Sigmoid colon (tissue), 7 donors: ENCODE data around the gene CORO6. TPM values are rescaled to one million over a fixed set of nuclear protein-coding genes. Genes with fewer than 3 reads are reported as not detected.

Source experiments
- DNase-seq: peaks from one replicate; pipeline ENCODE4 v3.0.0-alpha.2; 2019
- H3K27ac ChIP-seq, 4 donors: fragments of 200-600 bp; sonication (generic); one replicate each; pipeline ENCODE4 v1.5.1; 2016 to 2019; ENCODE audit warnings: mild to moderate bottlenecking in 1 of 4
- H3K27me3 ChIP-seq, 3 donors: fragments of 200-600 bp; sonication (generic); one replicate each; pipeline ENCODE4 v1.5.1; 2019; ENCODE audit warnings: mild to moderate bottlenecking in 1 of 3
- H3K36me3 ChIP-seq, 4 donors: fragments of 200-600 bp; sonication (generic); one replicate each; pipeline ENCODE4 v1.5.1; 2016 to 2019
- H3K4me1 ChIP-seq, 4 donors: fragments of 200-600 bp; sonication (generic); one replicate each; pipeline ENCODE4 v1.5.1; 2017 to 2019
- H3K4me3 ChIP-seq, 4 donors: fragments of 200-600 bp; sonication (generic); one replicate each; pipeline ENCODE4 v1.5.1; 2017 to 2019; ENCODE audit warnings: mild to moderate bottlenecking in 2 of 4, moderate library complexity in 1 of 4
- H3K9me3 ChIP-seq, 4 donors: fragments of 200-600 bp in 3 of 4; sonication (generic) in 3 of 4; one replicate each; pipeline versions ENCODE4 v1.5.1 to v1.6.1; 2013 to 2019
- EP300 ChIP-seq, 4 donors: sonication (generic); formaldehyde crosslinking; IDR thresholded peaks; one replicate each; pipeline ENCODE4 v1.6.1; 2017; ENCODE audit warnings: antibody characterized with exemption in 4 of 4
- POLR2A ChIP-seq, 2 donors: fragments of 450-650 bp; IDR thresholded peaks; one replicate each; pipeline ENCODE4 v1.6.1; 2016; ENCODE audit warnings: antibody characterized with exemption in 2 of 2, mild to moderate bottlenecking in 2 of 2, moderate library complexity in 2 of 2
- POLR2AphosphoS5 ChIP-seq, 4 donors: sonication (generic); formaldehyde crosslinking; IDR thresholded peaks; one replicate each; pipeline ENCODE4 v1.6.1; 2017; ENCODE audit warnings: antibody characterized with exemption in 4 of 4
- whole genome bisulfite sequencing, 2 donors: extraction: QIAGEN DNeasy Blood & Tissue Kit; methylation state at CpG; one replicate each; pipeline ENCODE4 v1.1.7; 2013; 5-methylcytosine and 5-hydroxymethylcytosine counted together
- intact Hi-C: fragments of 100-400 bp; cut with DNase I; formaldehyde crosslinking; loops from one replicate; pipeline ENCODE4 v1.15.1; 2023
- polyA plus RNA-seq, 3 donors: library from polyadenylated mRNA; stranded (reverse); fragments of 200-250 nt; gene quantifications; one replicate each; pipeline ENCODE4 v1.2.3, GENCODE V29; 2013
- total RNA-seq, 4 donors: library from RNA; depleted of rRNA; stranded (reverse); fragments of >200 nt; gene quantifications; one replicate each; pipeline ENCODE4 v1.1.0, GENCODE V29; 2016
- TF ChIP-seq, protein P1 (sequence below), 4 experiments: fragments of 450-650 bp in 3 of 4; fragments of 200-600 bp in 1 of 4; IDR thresholded peaks; one replicate each; pipeline ENCODE4 v1.5.1; 2016 to 2019; ENCODE audit warnings: antibody characterized with exemption in 4 of 4, mild to moderate bottlenecking in 3 of 4, moderate library complexity in 2 of 4
- donor health status: healthy with polysubstance abuse.
- donor health status: Bipolar disorder and iron deficiency.
- donor health status: healthy.

CORO6 gene
- total and polyA plus RNA-seq, 7 donors: 0.23 to 94.4 (median 23.9) TPM

- WGBS, 2 donors: 76 to 84% methylated on average over 30 of the region's 30 CpGs
- H3K9me3 ChIP-seq: no peaks in the 10 kb centered on the region
- peak overlapping the region; percentile 5 to 48 (median 43) for H3K4me3 ChIP-seq
- H3K27me3 ChIP-seq: no peaks in the 10 kb centered on the region
- peaks cover 0 to 50% (median 31%) of the 10 kb centered on the region in 4 donors for H3K4me1 ChIP-seq
- DNase-seq: peak; percentile 64
- peak overlapping the region; percentile 40 to 60 (median 54) for H3K27ac ChIP-seq
- peaks cover 21 to 38% (median 27%) of the 10 kb centered on the region in 4 donors for H3K36me3 ChIP-seq
- intact Hi-C loops: no loop called here
- TF ChIP-seq, protein P1, sequence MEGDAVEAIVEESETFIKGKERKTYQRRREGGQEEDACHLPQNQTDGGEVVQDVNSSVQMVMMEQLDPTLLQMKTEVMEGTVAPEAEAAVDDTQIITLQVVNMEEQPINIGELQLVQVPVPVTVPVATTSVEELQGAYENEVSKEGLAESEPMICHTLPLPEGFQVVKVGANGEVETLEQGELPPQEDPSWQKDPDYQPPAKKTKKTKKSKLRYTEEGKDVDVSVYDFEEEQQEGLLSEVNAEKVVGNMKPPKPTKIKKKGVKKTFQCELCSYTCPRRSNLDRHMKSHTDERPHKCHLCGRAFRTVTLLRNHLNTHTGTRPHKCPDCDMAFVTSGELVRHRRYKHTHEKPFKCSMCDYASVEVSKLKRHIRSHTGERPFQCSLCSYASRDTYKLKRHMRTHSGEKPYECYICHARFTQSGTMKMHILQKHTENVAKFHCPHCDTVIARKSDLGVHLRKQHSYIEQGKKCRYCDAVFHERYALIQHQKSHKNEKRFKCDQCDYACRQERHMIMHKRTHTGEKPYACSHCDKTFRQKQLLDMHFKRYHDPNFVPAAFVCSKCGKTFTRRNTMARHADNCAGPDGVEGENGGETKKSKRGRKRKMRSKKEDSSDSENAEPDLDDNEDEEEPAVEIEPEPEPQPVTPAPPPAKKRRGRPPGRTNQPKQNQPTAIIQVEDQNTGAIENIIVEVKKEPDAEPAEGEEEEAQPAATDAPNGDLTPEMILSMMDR (IDR thresholded peaks at IDR 0.05): no peak
- TF ChIP-seq EP300 (IDR thresholded peaks at IDR 0.05) (no peak), POLR2AphosphoS5 (IDR thresholded peaks at IDR 0.05) (no peak), POLR2A (IDR thresholded peaks at IDR 0.05) (no peak)
These were observed 50.6 kb downstream of the CORO6 start for GRCh38 chr17:29571883-29572681.

- intact Hi-C loops: no loop called here
- no peaks in the 10 kb centered on the region for H3K9me3 ChIP-seq
- TF ChIP-seq EP300 (IDR thresholded peaks at IDR 0.05): no peak
- TF ChIP-seq, protein P1 (IDR thresholded peaks at IDR 0.05): no peak
- no peak for TF ChIP-seq POLR2AphosphoS5 (IDR thresholded peaks at IDR 0.05)
- TF ChIP-seq POLR2A (IDR thresholded peaks at IDR 0.05): no peak
- no peak overlapping the region for H3K4me3 ChIP-seq
- H3K36me3 ChIP-seq: peaks cover 16 to 32% (median 24%) of the 10 kb centered on the region in 4 donors
- H3K4me1 ChIP-seq: peaks cover 0 to 51% (median 31%) of the 10 kb centered on the region in 4 donors
- WGBS, 2 donors: 92 to 93% methylated on average over 6 of the region's 6 CpGs
- H3K27me3 ChIP-seq: no peaks in the 10 kb centered on the region
- peak overlapping the region in 1 of 4 donors; percentile 40 for H3K27ac ChIP-seq
- peak; percentile 46 for DNase-seq
These were observed 51.2 kb downstream of the CORO6 start for GRCh38 chr17:29571486-29571882.

DNA sequence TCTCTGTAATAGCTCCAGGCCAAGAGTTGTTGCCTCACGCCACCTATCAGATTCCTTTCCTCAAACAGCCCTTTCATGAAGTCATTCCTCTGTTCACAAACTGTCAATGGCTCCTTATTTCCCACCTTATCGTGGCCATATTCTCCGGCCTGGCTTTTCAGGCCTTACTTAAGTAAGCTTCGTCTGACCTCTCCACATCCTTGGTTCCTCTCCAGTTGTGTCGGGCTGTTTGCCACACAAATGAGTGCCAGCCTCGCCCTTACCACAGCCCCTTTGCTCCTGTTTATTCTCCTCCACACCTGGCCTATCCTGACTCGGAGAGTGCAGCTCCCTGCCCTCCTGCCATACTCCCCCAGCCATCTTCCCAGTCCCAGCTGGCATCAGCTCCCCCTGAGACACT lies 52.2 kb downstream of the CORO6 start:
- intact Hi-C loops: no loop called here
- Histone ChIP-seq H3K27me3 (no peaks in the 10 kb centered on the region), H3K9me3 (no peaks in the 10 kb centered on the region), H3K4me1 (peaks cover 0 to 60% (median 41%) of the 10 kb centered on the region in 4 donors), H3K4me3 (no peak overlapping the region), H3K36me3 (peaks cover 7 to 23% (median 15%) of the 10 kb centered on the region in 4 donors), H3K27ac (no peak overlapping the region)
- peak; percentile 66 for DNase-seq
- WGBS, 2 donors: 35 to 75% methylated on average over 7 of the region's 7 CpGs
- TF ChIP-seq EP300 (IDR thresholded peaks at IDR 0.05): no peak
- TF ChIP-seq, protein P1 (IDR thresholded peaks at IDR 0.05): no peak

GRCh38 chr17:29569245-29569950 lies 53.3 kb downstream of the CORO6 start:
- WGBS, 2 donors: 64 to 68% methylated on average over 14 of the region's 14 CpGs
- Histone ChIP-seq H3K27me3 (no peaks in the 10 kb centered on the region), H3K27ac (peak overlapping the region; percentile 86 to 94 (median 90)), H3K9me3 (no peaks in the 10 kb centered on the region), H3K4me3 (peak overlapping the region; percentile 57 to 79 (median 60)), H3K4me1 (peaks cover 0 to 69% (median 47%) of the 10 kb centered on the region in 4 donors), H3K36me3 (peaks cover 2 to 11% (median 4%) of the 10 kb centered on the region in 4 donors)
- intact Hi-C loops: loop anchor here (5.0 kb wide), 1 partner anchor 277 kb away; the partner anchor contains the start of gene NUFIP2
- TF ChIP-seq, protein P1 (IDR thresholded peaks at IDR 0.05): no peak
- TF ChIP-seq POLR2A (IDR thresholded peaks at IDR 0.05): no peak
- TF ChIP-seq POLR2AphosphoS5 (IDR thresholded peaks at IDR 0.05): no peak
- TF ChIP-seq EP300 (IDR thresholded peaks at IDR 0.05): no peak
- DNase-seq: peak; percentile 59
